Muscle of back (tissue), 13 donors: ENCODE results near the gene ABHD17B. TPM values are rescaled to one million over a fixed set of nuclear protein-coding genes. Genes with fewer than 3 reads are reported as not detected.
A peak's percentile ranks its signal among the peaks of the same experiment; 100 is the strongest.
"Not testable (repeated sequence)": the region's sequence is repeated elsewhere in the genome, so short reads cannot be mapped to it uniquely, and the experiment has no call there.

Source experiments
- DNase-seq, 3 donors: peaks; one replicate each; pipeline versions ENCODE4 v3.0.0 to v3.0.0-alpha.2; 2013
- long read RNA-seq, 9 donors: transcript quantifications; one replicate each; lab custom pipeline, GENCODE V29; 2026
- polyA plus RNA-seq, 10 donors: library from polyadenylated mRNA; unstranded; fragments of 120-200 nt; gene quantifications; one replicate each; pipeline ENCODE4 v1.2.1, GENCODE V29; 2013; ENCODE audit not compliant: insufficient read length in 10 of 10

Gene ABHD17B
- polyA plus RNA-seq: 10 to 100 TPM; 21.4 to 34.7 (median 25.9) TPM
- long read RNA-seq, donor 1, transcript ABHD17B-201 (4 exons, 2,614 nt): major isoform, 6 of 6 reads
- long read RNA-seq, donor 1, partial matches to known transcripts: 0 of 6 reads
- long read RNA-seq, donor 1, other reads (novel, unspliced or antisense): 0 of 6 reads
- long read RNA-seq, donor 2, partial matches to known transcripts: 0 of 4 reads
- long read RNA-seq, donor 2, other reads (novel, unspliced or antisense): 0 of 4 reads
- long read RNA-seq, donor 3: 0 reads
- long read RNA-seq, donor 4, partial matches to known transcripts: 0 of 2 reads
- long read RNA-seq, donor 4, other reads (novel, unspliced or antisense): 0 of 2 reads
- long read RNA-seq, donor 5, partial matches to known transcripts: 0 of 4 reads
- long read RNA-seq, donor 5, other reads (novel, unspliced or antisense): 0 of 4 reads
- long read RNA-seq, donor 6, transcript ABHD17B-201 (4 exons, 2,614 nt): major isoform, 7 of 7 reads
- long read RNA-seq, donor 6, partial matches to known transcripts: 0 of 7 reads
- long read RNA-seq, donor 6, other reads (novel, unspliced or antisense): 0 of 7 reads
- long read RNA-seq, donor 7, partial matches to known transcripts: 0 of 3 reads
- long read RNA-seq, donor 7, other reads (novel, unspliced or antisense): 0 of 3 reads
- long read RNA-seq, donor 8, transcript ABHD17B-201 (4 exons, 2,614 nt): major isoform, 7 of 7 reads
- long read RNA-seq, donor 8, partial matches to known transcripts: 0 of 7 reads
- long read RNA-seq, donor 8, other reads (novel, unspliced or antisense): 0 of 7 reads
- long read RNA-seq, donor 9, partial matches to known transcripts: 0 of 1 reads
- long read RNA-seq, donor 9, other reads (novel, unspliced or antisense): 0 of 1 reads

DNA sequence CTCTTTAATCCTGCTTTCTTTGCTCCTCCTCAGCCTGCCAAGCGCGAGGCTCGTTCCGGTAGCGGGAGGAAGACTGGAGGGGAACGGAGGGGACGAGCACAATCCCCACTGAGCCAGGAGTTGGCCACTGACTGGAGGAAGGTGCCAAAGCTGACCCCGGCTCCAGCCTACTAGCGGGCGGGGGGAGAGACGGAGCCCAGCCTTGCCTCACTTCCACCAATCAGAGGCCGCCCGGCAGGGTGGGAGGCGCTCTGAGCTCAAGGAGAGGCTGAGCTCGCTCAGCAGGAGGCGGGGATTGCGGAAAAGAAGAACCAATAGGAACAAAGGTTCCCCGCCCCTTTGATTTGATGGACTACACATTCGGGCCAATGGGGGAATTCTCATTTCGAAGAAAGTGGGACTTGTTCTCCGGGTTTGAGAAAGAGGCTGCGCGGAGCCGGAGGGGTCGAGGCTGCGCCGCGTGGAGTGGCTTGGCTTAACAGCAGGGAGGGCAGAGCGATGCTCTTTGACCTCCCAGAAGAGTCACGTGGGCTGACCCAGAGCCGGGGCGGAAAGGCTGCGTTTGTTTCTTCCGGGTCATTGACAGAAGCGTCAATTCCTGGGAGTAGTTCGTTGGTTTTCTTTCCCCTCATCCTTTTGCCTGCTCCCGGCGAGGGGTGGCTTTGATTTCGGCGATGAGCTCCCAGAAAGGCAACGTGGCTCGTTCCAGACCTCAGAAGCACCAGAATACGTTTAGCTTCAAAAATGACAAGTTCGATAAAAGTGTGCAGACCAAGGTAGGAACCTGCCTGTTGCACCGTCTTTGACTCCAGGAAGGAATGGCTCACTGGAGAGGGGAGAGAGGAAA, at the start of gene ABHD17B, which contains the start of gene C9orf85:
TSS of gene ABHD17B (minus strand) at position 133 of the 847 bp plus-strand sequence. CDS start 36,113 bp downstream, outside the sequence.
TSS of gene C9orf85 (plus strand) at position 579 of the 847 bp plus-strand sequence. CDS start at position 675, 96 bp downstream.
- DNase-seq: peak; percentile 99 to 100 (median 99)

DNA sequence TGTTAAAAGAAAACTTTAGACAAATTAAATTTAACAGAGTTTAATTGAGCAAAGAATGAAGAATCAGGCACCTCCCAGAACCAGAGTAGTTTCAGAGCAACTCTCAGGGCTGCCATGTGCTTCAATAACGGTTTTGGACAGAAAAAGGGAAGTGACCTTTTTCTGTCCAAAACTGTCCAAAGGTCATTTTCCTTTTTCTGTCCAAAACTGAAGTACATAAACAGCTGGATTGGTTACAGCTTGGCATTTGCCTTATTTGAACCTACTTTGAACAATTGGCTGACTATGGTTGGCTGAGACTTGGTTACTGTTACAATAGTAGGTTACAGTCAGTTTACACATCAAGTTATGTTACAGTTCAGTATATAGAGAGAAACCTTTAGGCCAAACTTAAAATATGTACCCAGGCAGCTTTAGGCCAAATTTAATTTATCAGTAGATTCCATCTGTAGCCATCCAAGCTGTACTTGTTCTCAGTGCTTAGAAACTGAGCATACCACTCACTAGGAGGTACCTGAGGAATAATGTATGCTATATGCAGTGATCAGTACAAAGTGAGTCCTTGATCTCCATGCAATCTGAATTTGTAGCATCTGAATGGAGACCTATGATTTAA, 44.4 kb upstream of the ABHD17B start:
- DNase-seq: no peak

DNA sequence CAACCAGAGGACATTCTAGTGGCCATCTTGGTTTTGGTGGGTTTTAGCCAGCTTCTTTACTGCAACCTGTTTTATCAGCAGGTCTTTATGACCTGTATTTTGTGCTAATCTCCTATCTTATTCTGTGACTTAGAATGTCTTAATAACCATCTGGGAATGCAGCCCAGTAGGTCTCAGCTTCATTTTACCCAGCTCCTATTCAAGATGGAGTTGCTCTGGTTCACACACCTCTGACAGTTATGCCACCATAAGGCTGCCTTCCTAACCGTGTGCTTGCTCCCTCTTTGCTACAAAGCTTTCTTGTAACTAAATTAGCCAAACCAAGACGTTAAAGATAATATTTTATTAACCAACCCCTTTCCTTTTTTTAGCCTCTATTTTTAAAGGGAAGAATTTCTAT, 43.7 kb upstream of the ABHD17B start:
- DNase-seq: not testable (repeated sequence)

- DNase-seq: no peak
These were observed 33.9 kb upstream of the ABHD17B start for GRCh38 chr9:71944754-71945375.

- peak in 2 of 3 donors; percentile 3 to 30 for DNase-seq
These were observed 31.1 kb upstream of the ABHD17B start for GRCh38 chr9:71941998-71942567.

- DNase-seq: no peak
These were observed 30.1 kb upstream of the ABHD17B start for GRCh38 chr9:71941060-71941568.

DNA sequence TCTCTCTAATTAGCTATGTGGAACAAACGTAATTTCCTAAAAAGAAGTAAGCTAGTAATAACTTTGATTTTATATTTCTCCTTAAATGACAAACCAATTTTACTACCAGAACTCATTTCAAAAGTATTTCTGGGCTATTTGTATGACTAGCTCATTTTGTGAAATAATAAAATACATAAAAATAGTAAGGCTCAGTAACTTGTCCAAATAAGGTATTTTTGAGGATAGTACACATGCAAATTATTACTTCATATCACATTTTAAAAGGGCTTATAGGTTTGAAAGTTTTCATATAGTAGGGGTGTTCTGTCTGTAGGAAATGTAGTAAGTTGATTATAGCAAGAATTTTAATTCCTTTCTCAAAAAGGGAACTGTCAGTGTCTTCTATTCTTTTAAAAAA, 26.9 kb upstream of the ABHD17B start:
- no peak for DNase-seq

DNA sequence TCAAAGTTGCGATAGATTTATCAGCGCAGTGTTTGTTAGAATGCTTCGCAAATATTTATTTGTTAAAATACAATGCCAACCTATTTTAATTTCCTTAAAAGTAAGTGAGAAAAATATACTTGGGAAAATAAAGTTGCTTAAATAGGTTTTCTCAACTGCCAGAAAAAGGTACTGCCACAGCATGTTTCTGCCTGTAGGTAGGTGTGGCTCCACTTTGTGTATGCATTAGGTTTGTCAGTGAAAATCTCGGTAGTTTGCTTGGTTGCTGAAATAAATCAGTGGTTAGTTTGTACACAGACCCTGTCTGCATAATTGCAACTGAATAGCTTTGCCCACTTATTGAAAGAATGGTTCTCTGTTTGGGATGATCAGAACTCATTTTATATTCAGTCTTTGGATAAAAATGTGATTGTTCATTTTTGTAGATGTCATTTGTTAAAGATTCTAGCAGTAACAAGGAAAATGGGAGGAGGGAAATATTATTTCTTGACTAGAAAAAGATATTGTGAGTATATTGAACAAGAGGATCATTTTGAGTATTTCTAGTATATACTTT, 26.2 kb upstream of the ABHD17B start:
- DNase-seq: no peak

- DNase-seq: no peak
These were observed 25.1 kb upstream of the ABHD17B start for GRCh38 chr9:71936066-71936465.

- no peak for DNase-seq
These were observed 20.2 kb upstream of the ABHD17B start for GRCh38 chr9:71931166-71931565.

DNA sequence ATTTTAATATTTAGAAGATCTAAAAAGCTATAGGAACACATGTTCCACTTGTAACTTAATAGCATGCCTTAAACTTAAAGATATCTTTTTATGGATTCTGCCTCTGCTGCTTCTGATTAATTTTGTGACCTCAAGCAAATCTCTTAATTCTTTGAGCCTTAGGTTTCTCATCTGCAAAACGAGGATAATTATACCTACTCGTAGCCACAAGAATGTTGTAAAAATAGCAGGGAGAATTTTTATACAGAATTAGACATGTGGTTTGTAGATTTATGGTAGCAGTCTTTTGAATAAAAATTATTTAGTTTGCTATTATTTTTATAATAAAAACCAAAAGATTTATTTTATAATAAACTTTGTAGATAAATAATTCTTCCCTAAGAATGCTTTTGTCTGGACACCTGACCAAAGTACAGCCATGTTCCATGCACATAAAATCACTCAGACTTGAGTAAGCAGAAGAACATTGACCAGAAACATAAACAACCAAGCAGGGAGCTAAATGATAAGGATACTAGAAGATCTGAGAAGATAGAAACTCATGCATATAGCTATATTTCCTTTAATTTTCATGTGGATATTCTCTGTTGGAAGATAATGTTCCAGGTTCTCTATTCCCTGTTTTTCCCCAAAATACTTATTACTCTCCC, 18.9 kb upstream of the ABHD17B start:
- peak in 1 of 3 donors; percentile 52 for DNase-seq

- peak in 1 of 3 donors; percentile 43 for DNase-seq
These were observed 18.2 kb upstream of the ABHD17B start for GRCh38 chr9:71929223-71929622.

DNA sequence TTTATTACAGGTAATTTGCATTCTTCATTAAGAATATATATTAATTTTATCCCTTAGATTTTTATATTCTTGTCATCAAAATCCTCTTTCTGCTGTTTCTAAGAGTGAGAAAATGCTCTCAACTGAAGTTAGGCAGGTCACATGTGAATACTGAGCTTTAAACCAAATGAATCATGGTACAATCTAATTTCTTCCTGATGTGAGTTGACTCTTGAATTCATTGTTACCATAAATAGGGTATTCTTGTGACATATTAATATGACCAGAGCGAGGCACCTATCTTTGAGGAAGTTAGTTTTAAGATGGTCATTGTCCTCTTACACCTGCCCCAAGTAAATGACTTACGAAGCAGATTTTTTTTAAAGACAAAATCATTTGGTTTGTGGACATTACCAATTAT, 17.8 kb upstream of the ABHD17B start:
- no peak for DNase-seq

- DNase-seq: no peak
These were observed 17.4 kb upstream of the ABHD17B start for GRCh38 chr9:71928376-71928775.

DNA sequence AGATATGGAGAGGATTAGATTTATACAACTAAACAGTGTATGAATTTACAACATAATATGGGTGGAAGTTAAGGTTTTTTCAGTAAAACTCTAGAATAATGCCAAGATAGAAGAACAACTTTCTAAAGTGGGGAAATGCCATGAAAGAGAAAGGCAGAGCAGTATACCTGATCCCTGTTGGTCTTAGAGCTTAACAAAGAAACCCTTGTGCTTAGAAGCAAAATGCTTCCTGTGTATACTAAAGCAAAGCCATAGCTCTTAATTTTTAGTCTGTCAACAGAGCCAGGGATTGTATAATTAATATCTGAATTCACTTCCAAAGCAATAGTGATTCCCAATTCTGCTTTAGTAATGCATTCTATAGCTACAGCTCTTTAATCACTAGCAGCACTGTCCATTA, 14.8 kb upstream of the ABHD17B start:
- DNase-seq: no peak

- no peak for DNase-seq
These were observed 13.6 kb upstream of the ABHD17B start for GRCh38 chr9:71924576-71924975.

- DNase-seq: no peak
These were observed 10.3 kb upstream of the ABHD17B start for GRCh38 chr9:71921190-71921814.

DNA sequence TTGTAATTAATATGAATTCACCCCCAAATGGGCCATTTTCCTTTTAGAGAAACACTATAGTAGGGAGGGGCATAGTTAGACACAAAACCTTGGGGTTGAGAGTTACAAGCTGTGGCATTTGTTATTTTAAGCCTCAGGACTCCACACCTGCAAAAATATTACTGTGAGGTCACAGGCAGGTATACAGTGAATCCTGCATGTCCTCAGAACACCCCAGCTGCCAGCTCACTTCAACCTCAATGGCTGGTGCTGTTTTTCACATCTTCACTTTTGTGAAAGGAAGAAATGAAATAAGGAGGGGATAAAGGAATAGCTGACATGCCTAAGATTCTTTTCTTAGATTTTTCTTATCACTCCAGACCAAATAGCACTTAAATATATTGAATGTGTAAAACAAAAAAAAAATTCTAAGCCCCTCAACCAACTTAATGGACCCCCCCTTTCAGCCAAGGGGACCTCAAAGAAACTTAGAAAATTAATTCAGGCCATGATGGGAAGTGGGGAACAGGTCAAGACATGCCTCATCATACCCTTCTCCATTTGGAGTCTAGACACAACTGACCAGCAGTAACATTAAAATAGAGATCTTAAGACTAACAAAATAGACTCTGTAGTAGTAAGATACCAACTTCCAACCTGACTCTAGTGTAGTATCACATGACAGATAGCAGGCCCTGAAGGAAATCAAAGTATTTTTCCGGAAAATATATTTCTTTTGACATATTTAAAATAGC, 9.6 kb upstream of the ABHD17B start:
- no peak for DNase-seq
